ENCODE measurements around the gene GPC5.

The GPC5 gene

DNA sequence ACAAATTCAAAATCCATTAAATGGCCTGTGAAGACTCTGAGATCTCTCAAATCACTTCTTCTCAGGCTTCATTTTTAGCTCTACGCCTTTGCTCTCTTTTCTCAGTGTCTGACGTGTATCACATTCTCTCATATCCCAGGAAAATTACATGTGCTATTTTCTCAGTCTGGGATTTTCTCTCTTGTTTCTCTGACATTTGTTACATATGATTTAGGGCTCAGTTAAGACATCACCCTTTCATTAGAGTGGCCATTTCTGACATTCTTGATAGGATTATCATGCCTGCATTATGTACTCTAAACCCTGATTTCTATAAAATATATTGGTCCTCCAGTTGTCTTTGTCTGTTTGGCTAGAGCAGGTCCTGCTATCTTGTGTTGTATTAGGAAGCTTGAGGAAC lies 136.6 kb downstream of the GPC5 start:
- Histone ChIP-seq H3K9ac (ENCODE audit: low read length) (no peak overlapping the region), H3K27ac (ENCODE audit: low read depth, low read length) (no peak overlapping the region), H3K79me2 (ENCODE audit: insufficient read depth, low read length) (no peaks in the 10 kb centered on the region)

GRCh38 chr13:91537376-91537775 lies 139.0 kb downstream of the GPC5 start:
- Histone ChIP-seq H3K79me2 (ENCODE audit: insufficient read depth, low read length) (no peaks in the 10 kb centered on the region), H2AFZ (ENCODE audit: low read depth, low read length, severe bottlenecking) (no peak overlapping the region), H3F3A (ENCODE audit: insufficient read depth) (no peaks in the 10 kb centered on the region), H3K36me3 (ENCODE audit: low read length) (no peaks in the 10 kb centered on the region), H3K27me3 (ENCODE audit: low read length) (no peaks in the 10 kb centered on the region), H3K9ac (ENCODE audit: low read length) (no peak overlapping the region), H3K4me3 (ENCODE audit: insufficient read depth, low read length, poor library complexity, severe bottlenecking) (no peak overlapping the region), H3K9me3 (ENCODE audit: insufficient read depth, low read length) (no peaks in the 10 kb centered on the region), H3K4me2 (ENCODE audit: low read depth, low read length, poor library complexity, severe bottlenecking) (no peak overlapping the region), H3K27ac (ENCODE audit: low read depth, low read length) (no peak overlapping the region), H3K9me2 (replicated peaks; ENCODE audit: insufficient read depth, low read length) (no peaks in the 10 kb centered on the region), H4K20me1 (ENCODE audit: low read depth, low read length) (no peaks in the 10 kb centered on the region)
- TF ChIP-seq EZH2phosphoT487 (conservative IDR thresholded peaks at IDR 0.05; ENCODE audit: low read length) (no peak), CTCF (IDR thresholded peaks at IDR 0.05; ENCODE audit: insufficient read depth, low read length, poor library complexity, severe bottlenecking) (no peak)

More for the DNA sequence above, 136.6 kb downstream of the GPC5 start:
- Histone ChIP-seq H2AFZ (ENCODE audit: low read depth, low read length, severe bottlenecking) (no peak overlapping the region), H3K9me2 (replicated peaks; ENCODE audit: insufficient read depth, low read length) (no peaks in the 10 kb centered on the region), H3K27me3 (ENCODE audit: low read length) (no peaks in the 10 kb centered on the region), H3F3A (ENCODE audit: insufficient read depth) (no peaks in the 10 kb centered on the region), H4K20me1 (ENCODE audit: low read depth, low read length) (no peaks in the 10 kb centered on the region), H3K9me3 (ENCODE audit: insufficient read depth, low read length) (no peaks in the 10 kb centered on the region), H3K4me3 (ENCODE audit: insufficient read depth, low read length, poor library complexity, severe bottlenecking) (no peak overlapping the region), H3K4me2 (ENCODE audit: low read depth, low read length, poor library complexity, severe bottlenecking) (no peak overlapping the region), H3K36me3 (ENCODE audit: low read length) (no peaks in the 10 kb centered on the region)
- no peak for TF ChIP-seq CTCF (IDR thresholded peaks at IDR 0.05; ENCODE audit: insufficient read depth, low read length, poor library complexity, severe bottlenecking)
- no peak for TF ChIP-seq EZH2phosphoT487 (conservative IDR thresholded peaks at IDR 0.05; ENCODE audit: low read length)

GRCh38 chr13:91539286-91540157 lies 141.1 kb downstream of the GPC5 start:
- H3K4me2 ChIP-seq (ENCODE audit: low read depth, low read length, poor library complexity, severe bottlenecking) = no peak overlapping the region
- H4K20me1 ChIP-seq (ENCODE audit: low read depth, low read length) = no peaks in the 10 kb centered on the region
- no peaks in the 10 kb centered on the region for H3K79me2 ChIP-seq (ENCODE audit: insufficient read depth, low read length)

More at GRCh38 chr13:91539286-91540157, 141.1 kb downstream of the GPC5 start:
- TF ChIP-seq EZH2phosphoT487 (conservative IDR thresholded peaks at IDR 0.05; ENCODE audit: low read length) (no peak), CTCF (IDR thresholded peaks at IDR 0.05; ENCODE audit: insufficient read depth, low read length, poor library complexity, severe bottlenecking) (no peak)
- H3K9me3 ChIP-seq (ENCODE audit: insufficient read depth, low read length) = no peaks in the 10 kb centered on the region
- no peak overlapping the region for H3K9ac ChIP-seq (ENCODE audit: low read length)
- no peak overlapping the region for H2AFZ ChIP-seq (ENCODE audit: low read depth, low read length, severe bottlenecking)
- no peak overlapping the region for H3K27ac ChIP-seq (ENCODE audit: low read depth, low read length)
- H3K27me3 ChIP-seq (ENCODE audit: low read length) = no peaks in the 10 kb centered on the region
- H3K4me3 ChIP-seq (ENCODE audit: insufficient read depth, low read length, poor library complexity, severe bottlenecking) = no peak overlapping the region
- no peaks in the 10 kb centered on the region for H3F3A ChIP-seq (ENCODE audit: insufficient read depth)
- H3K9me2 ChIP-seq (replicated peaks; ENCODE audit: insufficient read depth, low read length) = no peaks in the 10 kb centered on the region
- no peaks in the 10 kb centered on the region for H3K36me3 ChIP-seq (ENCODE audit: low read length)

Data from SU-DHL-6 (cell line).